ENCODE measurements around the gene GAPDHS. TPM values are rescaled to one million over a fixed set of nuclear protein-coding genes. Genes with fewer than 3 reads are reported as not detected.

The GAPDHS gene
- total and polyA plus RNA-seq, 2 experiments from 2014 or later, result not detected

GRCh38 chr19:35507561-35507960 lies 25.7 kb upstream of the GAPDHS start:
- Histone ChIP-seq H2AFZ (no peak overlapping the region), H3K4me3 (no peak overlapping the region), H3K9me2 (replicated peaks; ENCODE audit: insufficient read depth) (no peaks in the 10 kb centered on the region), H3K36me3 (replicated peaks; ENCODE audit: insufficient read depth, low read depth) (no peaks in the 10 kb centered on the region), H3K27ac (no peak overlapping the region), H3K4me1 (ENCODE audit: insufficient read depth) (peaks cover 3% of the 10 kb centered on the region), H3K9me3 (ENCODE audit: low read depth) (no peaks in the 10 kb centered on the region), H3K4me2 (no peak overlapping the region), H4K20me1 (ENCODE audit: insufficient read depth, poor library complexity, severe bottlenecking) (no peaks in the 10 kb centered on the region), H3K79me2 (peaks cover 6% of the 10 kb centered on the region), H3K27me3 (no peaks in the 10 kb centered on the region)
- TF ChIP-seq EZH2phosphoT487 (IDR thresholded peaks at IDR 0.05; ENCODE audit: low read depth, severe bottlenecking, unreplicated experiment) (no peak), EZH2 (IDR thresholded peaks at IDR 0.05; ENCODE audit: borderline replicate concordance) (no peak), CTCF (IDR thresholded peaks at IDR 0.05; ENCODE audit: poor library complexity) (no peak)
- no peak for DNase-seq (ENCODE audit: low spot score)
- WGBS (ENCODE audit: low lambda C conversion rate, missing lambda C conversion rate), result 89% methylated on average over 11 of the region's 11 CpGs

- no peaks in the 10 kb centered on the region for H4K20me1 ChIP-seq (ENCODE audit: insufficient read depth, poor library complexity, severe bottlenecking)
- peaks cover 6% of the 10 kb centered on the region for H3K79me2 ChIP-seq
- no peak overlapping the region for H3K4me2 ChIP-seq
- no peaks in the 10 kb centered on the region for H3K27me3 ChIP-seq
- no peak overlapping the region for H2AFZ ChIP-seq
- DNase-seq (ENCODE audit: low spot score), result no peak
- H3K9me3 ChIP-seq (ENCODE audit: low read depth), result no peaks in the 10 kb centered on the region
- WGBS (ENCODE audit: low lambda C conversion rate, missing lambda C conversion rate), result 96% methylated on average over 3 of the region's 3 CpGs
- H3K4me3 ChIP-seq, result no peak overlapping the region
- H3K9me2 ChIP-seq (replicated peaks; ENCODE audit: insufficient read depth), result no peaks in the 10 kb centered on the region
- no peak for TF ChIP-seq EZH2 (IDR thresholded peaks at IDR 0.05; ENCODE audit: borderline replicate concordance)
- no peak for TF ChIP-seq EZH2phosphoT487 (IDR thresholded peaks at IDR 0.05; ENCODE audit: low read depth, severe bottlenecking, unreplicated experiment)
- no peak for TF ChIP-seq CTCF (IDR thresholded peaks at IDR 0.05; ENCODE audit: poor library complexity)
- H3K36me3 ChIP-seq (replicated peaks; ENCODE audit: insufficient read depth, low read depth), result no peaks in the 10 kb centered on the region
- peaks cover 3% of the 10 kb centered on the region for H3K4me1 ChIP-seq (ENCODE audit: insufficient read depth)
- no peak overlapping the region for H3K27ac ChIP-seq
Measured at GRCh38 chr19:35508129-35508528, 25.1 kb upstream of the GAPDHS start.

- peak overlapping the region; percentile 85 for H2AFZ ChIP-seq
- H4K20me1 ChIP-seq (ENCODE audit: insufficient read depth, poor library complexity, severe bottlenecking), result no peaks in the 10 kb centered on the region
- no peaks in the 10 kb centered on the region for H3K9me2 ChIP-seq (replicated peaks; ENCODE audit: insufficient read depth)
- H3K79me2 ChIP-seq, result peaks cover 6% of the 10 kb centered on the region
- DNase-seq (ENCODE audit: low spot score), result peak; percentile 87
- H3K36me3 ChIP-seq (replicated peaks; ENCODE audit: insufficient read depth, low read depth), result no peaks in the 10 kb centered on the region
- H3K4me3 ChIP-seq, result peak overlapping the region; percentile 36
- H3K27ac ChIP-seq, result peak overlapping the region; percentile 89
- H3K9me3 ChIP-seq (ENCODE audit: low read depth), result no peaks in the 10 kb centered on the region
- WGBS (ENCODE audit: low lambda C conversion rate, missing lambda C conversion rate), result 18% methylated on average over 12 of the region's 12 CpGs
- peak overlapping the region; percentile 80 for H3K4me2 ChIP-seq
- TF ChIP-seq CTCF (IDR thresholded peaks at IDR 0.05; ENCODE audit: poor library complexity), result no peak
- TF ChIP-seq EZH2 (IDR thresholded peaks at IDR 0.05; ENCODE audit: borderline replicate concordance), result no peak
- H3K27me3 ChIP-seq, result no peaks in the 10 kb centered on the region
- H3K4me1 ChIP-seq (ENCODE audit: insufficient read depth), result peaks cover 3% of the 10 kb centered on the region
Measured at GRCh38 chr19:35509018-35509652, 24.1 kb upstream of the GAPDHS start.

Data from hepatocyte (in vitro differentiated cells).